Measurements from ENCODE around the gene MED15. TPM values are rescaled to one million over a fixed set of nuclear protein-coding genes. Genes with fewer than 3 reads are reported as not detected.

Gene MED15
- total and polyA plus RNA-seq, 2 donors from 2014 or later, result 31.7 to 102 TPM

- Histone ChIP-seq H3K4me3 (ENCODE audit: low read length in 3 of 3) (no peak overlapping the region), H3K4me1 (ENCODE audit: control insufficient read depth in 2 of 3, insufficient read depth in 2 of 3, low read depth in 1 of 3, low read length in 3 of 3) (peaks cover 0 to 28% (median 22%) of the 10 kb centered on the region in 3 donors), H3K27ac (ENCODE audit: low read depth in 2 of 2, low read length in 2 of 2) (peak overlapping the region in 1 of 2 donors; percentile 63), H3K9ac (ENCODE audit: low read length in 3 of 3) (peak overlapping the region in 1 of 3 donors; percentile 19), H3K9me3 (ENCODE audit: control insufficient read depth in 2 of 3, insufficient read depth in 1 of 3, low read length in 3 of 3) (no peaks in the 10 kb centered on the region), H3K36me3 (ENCODE audit: control insufficient read depth in 2 of 3, insufficient read depth in 3 of 3, low read length in 3 of 3) (peaks cover 7 to 66% (median 44%) of the 10 kb centered on the region in 3 donors), H3K27me3 (ENCODE audit: control insufficient read depth, insufficient read depth, low read length) (no peaks in the 10 kb centered on the region)
- intact Hi-C loops (cut with DNase I), result no loop called here
- no peak for TF ChIP-seq CTCF (IDR thresholded peaks at IDR 0.05; ENCODE audit: borderline replicate concordance, extremely low read depth, insufficient read depth)
- no peak for FAIRE-seq
- DNase-seq, result peak in 1 of 5 donors; percentile 92
Observed at GRCh38 chr22:20569059-20570058, 61.9 kb downstream of the MED15 start.

DNA sequence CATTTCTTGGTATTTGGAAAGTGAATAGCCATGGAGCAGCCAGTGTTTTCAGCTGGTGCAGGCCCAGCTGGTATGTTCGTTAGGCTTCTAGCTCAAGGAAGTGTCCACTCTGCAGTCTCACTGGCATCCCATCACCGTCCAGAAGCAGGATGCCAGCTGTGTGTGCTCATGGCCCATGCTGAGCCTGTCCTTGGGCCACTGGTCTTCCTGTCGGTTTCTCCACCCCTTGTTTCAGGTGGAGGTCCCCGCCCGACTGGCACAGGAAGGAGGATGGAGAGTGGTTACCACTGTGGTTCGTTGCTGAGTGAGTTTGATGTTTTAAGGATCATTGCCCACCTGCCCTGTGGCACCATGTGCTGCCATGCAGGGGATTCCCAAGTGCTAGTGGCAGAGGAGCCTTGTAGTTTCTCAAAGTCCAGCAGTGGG is 63.7 kb downstream of the MED15 start:
- DNase-seq, result no peak
- TF ChIP-seq CTCF (IDR thresholded peaks at IDR 0.05; ENCODE audit: borderline replicate concordance, extremely low read depth, insufficient read depth), result no peak
- H3K27me3 ChIP-seq (ENCODE audit: control insufficient read depth, insufficient read depth, low read length), result no peaks in the 10 kb centered on the region
- H3K9ac ChIP-seq (ENCODE audit: low read length in 3 of 3), result no peak overlapping the region
- no peak for FAIRE-seq
- H3K27ac ChIP-seq (ENCODE audit: low read depth in 2 of 2, low read length in 2 of 2), result no peak overlapping the region
- intact Hi-C loops (cut with DNase I), result no loop called here
- no peak overlapping the region for H3K4me3 ChIP-seq (ENCODE audit: low read length in 3 of 3)
- H3K36me3 ChIP-seq (ENCODE audit: control insufficient read depth in 2 of 3, insufficient read depth in 3 of 3, low read length in 3 of 3), result peaks cover 10 to 72% (median 50%) of the 10 kb centered on the region in 3 donors
- peaks cover 0 to 23% (median 22%) of the 10 kb centered on the region in 3 donors for H3K4me1 ChIP-seq (ENCODE audit: control insufficient read depth in 2 of 3, insufficient read depth in 2 of 3, low read depth in 1 of 3, low read length in 3 of 3)
- H3K9me3 ChIP-seq (ENCODE audit: control insufficient read depth in 2 of 3, insufficient read depth in 1 of 3, low read length in 3 of 3), result no peaks in the 10 kb centered on the region

DNA sequence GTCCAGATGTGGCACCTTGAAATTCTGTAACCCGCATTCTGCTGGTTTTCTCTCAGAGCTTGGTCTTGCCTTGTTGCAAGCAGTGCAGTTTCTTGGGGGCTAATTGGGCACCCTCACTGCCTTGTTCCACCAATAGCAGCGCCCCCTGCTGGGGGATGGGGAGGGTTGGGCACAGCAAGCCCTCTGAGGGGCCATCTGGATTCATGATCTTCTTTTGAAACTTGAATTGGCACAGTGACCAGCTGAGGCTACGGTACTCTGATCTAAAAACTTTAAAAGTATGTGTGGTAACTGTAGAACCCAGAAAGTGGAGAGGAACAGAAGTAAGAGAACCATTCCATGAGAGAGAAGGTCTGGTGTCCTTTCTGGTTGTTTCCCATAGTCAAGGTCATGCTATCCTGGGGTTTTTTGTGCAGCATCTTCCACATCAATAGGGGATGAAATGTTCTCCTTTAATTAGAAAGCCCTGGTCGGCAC is 64.2 kb downstream of the MED15 start:
- no peak overlapping the region for H3K27ac ChIP-seq (ENCODE audit: low read depth in 2 of 2, low read length in 2 of 2)
- intact Hi-C loops (cut with DNase I), result no loop called here
- peaks cover 0 to 22% (median 21%) of the 10 kb centered on the region in 3 donors for H3K4me1 ChIP-seq (ENCODE audit: control insufficient read depth in 2 of 3, insufficient read depth in 2 of 3, low read depth in 1 of 3, low read length in 3 of 3)
- H3K9ac ChIP-seq (ENCODE audit: low read length in 3 of 3), result no peak overlapping the region
- H3K36me3 ChIP-seq (ENCODE audit: control insufficient read depth in 2 of 3, insufficient read depth in 3 of 3, low read length in 3 of 3), result peaks cover 10 to 75% (median 51%) of the 10 kb centered on the region in 3 donors
- no peak overlapping the region for H3K4me3 ChIP-seq (ENCODE audit: low read length in 3 of 3)
- FAIRE-seq, result no peak
- no peaks in the 10 kb centered on the region for H3K9me3 ChIP-seq (ENCODE audit: control insufficient read depth in 2 of 3, insufficient read depth in 1 of 3, low read length in 3 of 3)
- H3K27me3 ChIP-seq (ENCODE audit: control insufficient read depth, insufficient read depth, low read length), result no peaks in the 10 kb centered on the region
- no peak for DNase-seq
- TF ChIP-seq CTCF (IDR thresholded peaks at IDR 0.05; ENCODE audit: borderline replicate concordance, extremely low read depth, insufficient read depth), result peak; percentile 44

Measured in kidney (tissue), 14 donors.